GM18870 (cell line): ENCODE data around the gene ERN1.

Experiments used
- ATAC-seq: cut with Tn5 transposase; IDR thresholded peaks from one replicate; pipeline ENCODE4 v1.9.1; 2021; ENCODE audit warnings: moderate library complexity; ENCODE audit not compliant: unreplicated experiment

ERN1 gene

GRCh38 chr17:64158406-64158805, 28.5 kb upstream of the ERN1 start:
- ATAC-seq, result no peak

GRCh38 chr17:64157669-64158180, 27.8 kb upstream of the ERN1 start:
- ATAC-seq, result no peak

- no peak for ATAC-seq
Observed at GRCh38 chr17:64156670-64157069, 26.7 kb upstream of the ERN1 start.

GRCh38 chr17:64155751-64156544, 26.0 kb upstream of the ERN1 start:
- no peak for ATAC-seq

- no peak for ATAC-seq
Observed at GRCh38 chr17:64155129-64155528, 25.2 kb upstream of the ERN1 start.

- ATAC-seq, result no peak
Observed at GRCh38 chr17:64154717-64155116, 24.8 kb upstream of the ERN1 start.

GRCh38 chr17:64154313-64154695, 24.4 kb upstream of the ERN1 start:
- no peak for ATAC-seq

GRCh38 chr17:64153565-64154312, 23.8 kb upstream of the ERN1 start:
- ATAC-seq, result no peak

GRCh38 chr17:64152428-64153125, 22.6 kb upstream of the ERN1 start:
- no peak for ATAC-seq

- no peak for ATAC-seq
Observed at GRCh38 chr17:64151016-64151368, 21.0 kb upstream of the ERN1 start.

- ATAC-seq, result no peak
Observed at GRCh38 chr17:64150237-64151015, 20.5 kb upstream of the ERN1 start.

- ATAC-seq, result no peak
Observed at GRCh38 chr17:64149196-64149595, 19.3 kb upstream of the ERN1 start.

- no peak for ATAC-seq
Observed at GRCh38 chr17:64148699-64149098, 18.8 kb upstream of the ERN1 start.

- ATAC-seq, result no peak
Observed at GRCh38 chr17:64148017-64148631, 18.2 kb upstream of the ERN1 start.

- ATAC-seq, result no peak
Observed at GRCh38 chr17:64147110-64148016, 17.4 kb upstream of the ERN1 start.

- no peak for ATAC-seq
Observed at GRCh38 chr17:64146418-64147109, 16.6 kb upstream of the ERN1 start.

- peak; percentile 95 for ATAC-seq
Observed at GRCh38 chr17:64145751-64146417, 15.9 kb upstream of the ERN1 start.

- ATAC-seq, result no peak
Observed at GRCh38 chr17:64145375-64145750, 15.4 kb upstream of the ERN1 start.
